ENCODE measurements around the gene SH3BP2. TPM values are rescaled to one million over a fixed set of nuclear protein-coding genes. Genes with fewer than 3 reads are reported as not detected.
A peak's percentile ranks its signal among the peaks of the same experiment; 100 is the strongest.

SH3BP2 gene
- total RNA-seq, 2 donors from 2014 or later = 20.1 to 25.2 TPM

DNA sequence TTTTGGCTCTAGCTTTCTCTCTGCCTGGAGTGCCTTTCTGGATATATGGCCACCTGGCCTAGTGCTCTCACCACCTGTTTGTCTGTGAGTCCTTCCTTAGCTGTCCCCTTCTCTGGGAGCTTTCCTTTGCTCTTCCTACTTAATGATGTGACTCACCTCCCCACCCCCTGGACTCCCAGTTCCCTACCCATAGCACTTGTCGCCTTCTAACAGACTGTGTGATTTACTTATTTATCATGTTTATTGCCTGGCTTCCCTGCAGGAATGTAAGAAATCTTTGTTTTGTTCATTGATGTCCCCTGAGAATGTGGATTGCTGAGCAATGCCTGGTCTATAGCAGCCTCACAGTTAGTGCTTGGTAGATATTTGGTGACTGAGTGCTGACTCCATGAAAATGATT, 69.6 kb downstream of the SH3BP2 start:
- Histone ChIP-seq H3K27ac (peak overlapping the region; percentile 69 to 74), H3K36me3 (no peaks in the 10 kb centered on the region), H3K4me3 (no peak overlapping the region), H3K4me1 (peaks cover 0 to 99% of the 10 kb centered on the region in 2 donors), H3K9me3 (no peaks in the 10 kb centered on the region), H3K27me3 (no peaks in the 10 kb centered on the region)
- no peak for DNase-seq (ENCODE audit: low spot score)
- TF ChIP-seq CTCF (IDR thresholded peaks at IDR 0.05) = no peak

- no peaks in the 10 kb centered on the region for H3K9me3 ChIP-seq
- DNase-seq (ENCODE audit: low spot score) = no peak
- H3K27me3 ChIP-seq = no peaks in the 10 kb centered on the region
- H3K36me3 ChIP-seq = no peaks in the 10 kb centered on the region
- peak overlapping the region; percentile 69 to 74 for H3K27ac ChIP-seq
- no peak for TF ChIP-seq CTCF (IDR thresholded peaks at IDR 0.05)
- H3K4me1 ChIP-seq = peaks cover 0 to 99% of the 10 kb centered on the region in 2 donors
- H3K4me3 ChIP-seq = no peak overlapping the region
These were observed 70.8 kb downstream of the SH3BP2 start for GRCh38 chr4:2863649-2864048.

DNA sequence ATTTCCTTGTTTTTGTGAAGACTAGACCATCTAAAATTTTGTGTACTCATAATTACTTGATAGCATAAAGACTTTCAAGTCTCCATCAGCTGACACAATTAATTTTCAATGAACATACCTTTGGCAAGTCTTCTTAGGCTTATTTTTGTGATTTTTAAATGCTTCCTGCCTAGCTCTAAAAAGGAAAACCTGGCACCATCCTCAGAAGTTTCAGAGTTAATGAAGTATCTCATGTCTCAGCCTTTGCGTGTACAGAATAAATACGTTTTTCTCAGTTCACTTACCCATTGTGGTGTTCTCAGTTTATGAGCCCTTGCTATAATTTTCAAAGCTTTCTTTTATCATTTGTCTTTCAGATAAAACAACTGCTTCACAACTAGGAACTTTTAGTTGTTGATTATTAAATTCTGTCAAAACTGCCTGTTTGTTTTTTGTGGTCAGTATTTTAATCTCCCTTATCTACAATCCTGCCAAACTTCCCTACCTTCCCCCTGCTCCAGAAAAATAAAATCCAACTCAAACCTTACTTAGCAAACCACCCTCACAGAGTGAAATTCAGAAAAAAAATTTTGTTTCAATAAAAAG, 72.4 kb downstream of the SH3BP2 start:
- TF ChIP-seq CTCF (IDR thresholded peaks at IDR 0.05) = no peak
- H3K27ac ChIP-seq = peak overlapping the region in 1 of 2 donors; percentile 3

DNA sequence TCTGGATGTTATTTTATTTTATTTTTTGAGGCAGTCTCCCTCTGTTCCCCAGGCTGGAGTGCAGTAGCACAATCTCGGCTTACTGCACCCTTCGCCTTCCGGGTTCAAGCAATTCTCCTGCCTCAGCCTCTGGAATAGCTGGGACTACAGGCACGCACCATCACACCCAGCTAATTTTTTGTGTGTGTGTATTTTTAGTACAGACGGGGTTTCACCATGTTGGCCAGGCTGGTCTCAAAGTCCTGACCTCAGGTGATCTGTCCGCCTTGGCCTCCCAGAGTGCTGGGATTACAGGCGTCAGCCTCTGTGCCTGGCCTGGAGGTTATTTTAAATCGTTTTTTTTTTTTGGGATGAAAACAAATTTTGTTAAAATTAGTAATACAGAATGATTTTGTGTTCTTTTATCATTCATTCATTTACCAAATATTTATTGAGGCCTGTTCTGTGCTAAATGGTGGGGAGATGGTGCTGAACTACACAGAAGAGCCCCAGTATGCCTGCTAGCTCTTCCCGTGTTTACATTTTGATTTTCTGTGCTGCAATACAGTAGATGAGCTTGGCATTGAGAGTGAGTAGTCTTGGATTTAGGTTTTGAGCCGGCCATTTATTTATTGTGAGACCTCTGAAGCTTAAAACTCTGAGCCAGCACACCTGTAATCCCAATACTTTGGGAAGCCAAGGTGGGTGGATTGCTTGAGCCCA, 73.4 kb downstream of the SH3BP2 start:
- DNase-seq (ENCODE audit: low spot score) = no peak
- H3K36me3 ChIP-seq = no peaks in the 10 kb centered on the region
- H3K27ac ChIP-seq = peak overlapping the region; percentile 65 to 73
- H3K27me3 ChIP-seq = no peaks in the 10 kb centered on the region
- TF ChIP-seq CTCF (IDR thresholded peaks at IDR 0.05) = no peak
- no peaks in the 10 kb centered on the region for H3K9me3 ChIP-seq
- peaks cover 0 to 99% of the 10 kb centered on the region in 2 donors for H3K4me1 ChIP-seq
- H3K4me3 ChIP-seq = no peak overlapping the region

More for the DNA sequence above, 72.4 kb downstream of the SH3BP2 start:
- DNase-seq (ENCODE audit: low spot score) = no peak
- H3K27me3 ChIP-seq = no peaks in the 10 kb centered on the region
- no peaks in the 10 kb centered on the region for H3K36me3 ChIP-seq
- no peaks in the 10 kb centered on the region for H3K9me3 ChIP-seq
- H3K4me1 ChIP-seq = peaks cover 0 to 99% of the 10 kb centered on the region in 2 donors
- no peak overlapping the region for H3K4me3 ChIP-seq

- no peak for TF ChIP-seq CTCF (IDR thresholded peaks at IDR 0.05)
- no peak for DNase-seq (ENCODE audit: low spot score)
- no peaks in the 10 kb centered on the region for H3K9me3 ChIP-seq
- no peaks in the 10 kb centered on the region for H3K27me3 ChIP-seq
- H3K36me3 ChIP-seq = no peaks in the 10 kb centered on the region
- no peak overlapping the region for H3K4me3 ChIP-seq
- H3K4me1 ChIP-seq = peaks cover 0 to 99% of the 10 kb centered on the region in 2 donors
- peak overlapping the region; percentile 65 to 73 for H3K27ac ChIP-seq
These were observed 74.0 kb downstream of the SH3BP2 start for GRCh38 chr4:2866891-2867290.

All from right atrium auricular region (tissue), 2 donors.